ENCODE data around the gene METRN. TPM values are rescaled to one million over a fixed set of nuclear protein-coding genes. Genes with fewer than 3 reads are reported as not detected.

Gene METRN
- total and polyA plus RNA-seq, 4 donors = 10.9 to 67.3 (median 41.5) TPM

- 49 to 63% methylated on average over 23 of the region's 23 CpGs for WGBS, 2 donors
- Histone ChIP-seq H3K9me3 (ENCODE audit: control insufficient read depth in 4 of 4, insufficient read depth in 3 of 4, low read length in 3 of 4) (peaks cover 0 to 4% (median 0%) of the 10 kb centered on the region in 4 donors), H3K4me1 (ENCODE audit: control insufficient read depth in 5 of 5, insufficient read depth in 5 of 5, low read length in 5 of 5) (peaks cover 4 to 26% (median 17%) of the 10 kb centered on the region in 5 donors), H3K4me3 (no peak overlapping the region), H3K9ac (ENCODE audit: insufficient read depth in 1 of 2, low read length in 2 of 2) (no peak overlapping the region), H3K27ac (ENCODE audit: low read depth in 1 of 2, low read length in 1 of 2) (no peak overlapping the region), H3K27me3 (ENCODE audit: control insufficient read depth in 3 of 3, insufficient read depth in 3 of 3, low read length in 2 of 3) (no peaks in the 10 kb centered on the region), H3K36me3 (ENCODE audit: control insufficient read depth in 4 of 4, insufficient read depth in 4 of 4, low read length in 4 of 4) (peaks cover 5 to 24% (median 14%) of the 10 kb centered on the region in 4 donors)
- ATAC-seq (ENCODE audit: insufficient read depth, low FRiP score) (no peak), DNase-seq (no peak)
- TF ChIP-seq CTCF (IDR thresholded peaks at IDR 0.05; ENCODE audit: control extremely low read depth, extremely low read depth) = no peak
Measured at GRCh38 chr16:676913-677312, 38.0 kb upstream of the METRN start.

- Histone ChIP-seq H3K4me1 (ENCODE audit: control insufficient read depth in 5 of 5, insufficient read depth in 5 of 5, low read length in 5 of 5) (peaks cover 4 to 28% (median 17%) of the 10 kb centered on the region in 5 donors), H3K4me3 (no peak overlapping the region), H3K9ac (ENCODE audit: insufficient read depth in 1 of 2, low read length in 2 of 2) (no peak overlapping the region), H3K27me3 (ENCODE audit: control insufficient read depth in 3 of 3, insufficient read depth in 3 of 3, low read length in 2 of 3) (no peaks in the 10 kb centered on the region), H3K9me3 (ENCODE audit: control insufficient read depth in 4 of 4, insufficient read depth in 3 of 4, low read length in 3 of 4) (peaks cover 0 to 2% (median 0%) of the 10 kb centered on the region in 4 donors), H3K27ac (ENCODE audit: low read depth in 1 of 2, low read length in 1 of 2) (no peak overlapping the region), H3K36me3 (ENCODE audit: control insufficient read depth in 4 of 4, insufficient read depth in 4 of 4, low read length in 4 of 4) (peaks cover 7 to 24% (median 14%) of the 10 kb centered on the region in 4 donors)
- 54 to 62% methylated on average over 47 to 57 of the region's 57 CpGs for WGBS, 2 donors
- no peak for DNase-seq
- no peak for TF ChIP-seq CTCF (IDR thresholded peaks at IDR 0.05; ENCODE audit: control extremely low read depth, extremely low read depth)
- ATAC-seq (ENCODE audit: insufficient read depth, low FRiP score) = no peak
Measured at GRCh38 chr16:677316-678190, 37.4 kb upstream of the METRN start.

- H3K9ac ChIP-seq (ENCODE audit: insufficient read depth in 1 of 2, low read length in 2 of 2) = no peak overlapping the region
- no peak overlapping the region for H3K27ac ChIP-seq (ENCODE audit: low read depth in 1 of 2, low read length in 1 of 2)
- H3K27me3 ChIP-seq (ENCODE audit: control insufficient read depth in 3 of 3, insufficient read depth in 3 of 3, low read length in 2 of 3) = no peaks in the 10 kb centered on the region
- 80 to 84% methylated on average over 19 to 21 of the region's 21 CpGs for WGBS, 2 donors
- H3K4me1 ChIP-seq (ENCODE audit: control insufficient read depth in 5 of 5, insufficient read depth in 5 of 5, low read length in 5 of 5) = peaks cover 4 to 34% (median 20%) of the 10 kb centered on the region in 5 donors
- DNase-seq (no peak), ATAC-seq (ENCODE audit: insufficient read depth, low FRiP score) (no peak)
- TF ChIP-seq CTCF (IDR thresholded peaks at IDR 0.05; ENCODE audit: control extremely low read depth, extremely low read depth) = no peak
- no peaks in the 10 kb centered on the region for H3K9me3 ChIP-seq (ENCODE audit: control insufficient read depth in 4 of 4, insufficient read depth in 3 of 4, low read length in 3 of 4)
- peaks cover 6 to 23% (median 15%) of the 10 kb centered on the region in 4 donors for H3K36me3 ChIP-seq (ENCODE audit: control insufficient read depth in 4 of 4, insufficient read depth in 4 of 4, low read length in 4 of 4)
- H3K4me3 ChIP-seq = no peak overlapping the region
Measured at GRCh38 chr16:678209-678857, 36.6 kb upstream of the METRN start.

All from lung (tissue), 12 donors.